Ishikawa (cell line): ENCODE data around the gene PLA2G7.

Experiments
- CEBPB ChIP-seq: IDR thresholded peaks from 2 replicates; pipeline ENCODE4 v1.6.1; 2012
- CREB1 ChIP-seq: IDR thresholded peaks from 2 replicates; pipeline ENCODE4 v1.6.1; 2012; ENCODE audit warnings: low read depth
- EGR1 ChIP-seq: IDR thresholded peaks from 2 replicates; pipeline ENCODE4 v1.6.1; 2012
- EP300 ChIP-seq: IDR thresholded peaks from 2 replicates; pipeline ENCODE4 v1.6.1; 2012; ENCODE audit warnings: borderline replicate concordance
- FOXM1 ChIP-seq: IDR thresholded peaks from 2 replicates; pipeline ENCODE4 v1.6.1; 2012; ENCODE audit warnings: low read depth, borderline replicate concordance
- MAX ChIP-seq: IDR thresholded peaks from 2 replicates; pipeline ENCODE4 v1.6.1; 2012
- NFIC ChIP-seq: IDR thresholded peaks from 2 replicates; pipeline ENCODE4 v1.6.1; 2012
- RAD21 ChIP-seq: IDR thresholded peaks from 2 replicates; pipeline ENCODE4 v1.6.1; 2012; ENCODE audit warnings: low read depth
- REST ChIP-seq: IDR thresholded peaks from 2 replicates; pipeline ENCODE4 v1.6.1; 2012; ENCODE audit warnings: low read depth, mild to moderate bottlenecking
- TAF1 ChIP-seq: IDR thresholded peaks from 2 replicates; pipeline ENCODE4 v1.6.1; 2012; ENCODE audit warnings: low read depth, mild to moderate bottlenecking
- TCF12 ChIP-seq: IDR thresholded peaks from 2 replicates; pipeline ENCODE4 v1.6.1; 2012; ENCODE audit warnings: low read depth
- TEAD4 ChIP-seq: IDR thresholded peaks from 2 replicates; pipeline ENCODE4 v1.6.1; 2012
- USF1 ChIP-seq: IDR thresholded peaks from 2 replicates; pipeline ENCODE4 v1.6.1; 2012
- YY1 ChIP-seq: IDR thresholded peaks from 2 replicates; pipeline ENCODE4 v1.6.1; 2012; ENCODE audit warnings: low read depth
- ZBTB7A ChIP-seq: IDR thresholded peaks from 2 replicates; pipeline ENCODE4 v1.6.1; 2012; ENCODE audit warnings: low read depth

The PLA2G7 gene

DNA sequence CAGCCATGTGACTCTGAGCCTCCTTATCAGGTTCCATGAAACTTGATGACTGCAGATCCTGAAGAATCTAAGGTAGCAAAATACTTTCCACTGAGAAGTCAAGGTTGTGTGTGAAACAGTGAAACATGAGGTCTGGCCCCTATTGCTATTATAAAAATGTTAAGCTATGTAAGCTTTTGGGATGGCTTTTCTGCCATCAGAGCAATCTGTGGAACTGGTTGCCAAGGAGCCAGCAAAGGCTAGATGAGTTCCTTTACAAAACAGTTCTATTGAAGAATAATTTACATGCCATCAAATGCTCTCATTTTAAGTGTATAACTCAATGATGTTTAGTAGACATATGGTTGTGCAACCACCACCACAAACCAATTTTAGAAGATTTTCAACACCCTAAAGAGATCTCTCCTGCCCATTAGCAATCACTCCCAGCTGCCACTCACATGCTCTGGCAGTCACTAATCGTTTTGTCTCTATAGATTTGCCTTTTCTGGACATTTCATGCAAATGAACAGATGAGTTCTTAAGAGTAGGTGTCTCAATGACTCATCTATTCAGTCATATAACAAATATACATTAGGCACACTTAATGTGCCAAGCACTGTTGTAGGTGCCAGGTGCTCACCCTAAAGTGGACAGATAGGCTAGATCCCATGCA lies 38.2 kb upstream of the PLA2G7 start:
- no peak for TF ChIP-seq TEAD4
- TF ChIP-seq TCF12, result no peak
- TF ChIP-seq USF1, result no peak
- TF ChIP-seq NFIC, result no peak
- no peak for TF ChIP-seq RAD21
- no peak for TF ChIP-seq YY1
- no peak for TF ChIP-seq ZBTB7A
- TF ChIP-seq EP300, result no peak
- no peak for TF ChIP-seq MAX
- no peak for TF ChIP-seq TAF1
- no peak for TF ChIP-seq EGR1
- TF ChIP-seq CEBPB, result no peak

GRCh38 chr6:46772762-46773161 lies 37.6 kb upstream of the PLA2G7 start:
- TF ChIP-seq EGR1, result no peak
- TF ChIP-seq TEAD4, result no peak
- TF ChIP-seq YY1, result no peak
- TF ChIP-seq USF1, result no peak
- no peak for TF ChIP-seq CREB1
- TF ChIP-seq FOXM1, result no peak
- no peak for TF ChIP-seq RAD21
- TF ChIP-seq TCF12, result no peak
- no peak for TF ChIP-seq ZBTB7A
- no peak for TF ChIP-seq EP300
- no peak for TF ChIP-seq NFIC
- no peak for TF ChIP-seq REST

DNA sequence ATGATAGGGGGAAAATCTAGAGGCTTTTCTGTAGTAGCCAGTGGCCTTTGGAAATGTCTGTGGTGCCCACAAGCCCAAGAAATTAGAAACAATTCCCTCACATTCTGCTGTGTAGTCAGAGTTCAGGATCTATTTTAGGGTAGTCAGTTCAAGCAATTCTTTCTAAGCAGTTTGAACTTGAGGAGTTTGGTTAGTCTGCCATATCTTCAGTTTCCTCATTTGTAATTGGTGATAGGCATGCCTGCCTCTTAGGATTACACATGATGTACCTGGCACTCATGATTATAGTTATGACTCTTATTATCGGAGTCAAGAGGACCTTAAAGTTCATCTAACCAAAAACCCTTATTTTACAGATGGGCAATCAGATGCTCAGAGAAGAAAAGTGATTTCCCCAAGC lies 36.8 kb upstream of the PLA2G7 start:
- TF ChIP-seq YY1 (no peak), TCF12 (no peak), ZBTB7A (no peak), CREB1 (no peak), EGR1 (no peak)

GRCh38 chr6:46764961-46765360 lies 29.8 kb upstream of the PLA2G7 start:
- TF ChIP-seq MAX, result no peak
- TF ChIP-seq USF1, result no peak
- no peak for TF ChIP-seq TEAD4
- no peak for TF ChIP-seq TCF12
- TF ChIP-seq REST, result no peak
- no peak for TF ChIP-seq FOXM1
- TF ChIP-seq TAF1, result no peak
- TF ChIP-seq CREB1, result no peak
- TF ChIP-seq NFIC, result no peak
- TF ChIP-seq EP300, result no peak
- TF ChIP-seq ZBTB7A, result no peak
- no peak for TF ChIP-seq EGR1
- TF ChIP-seq RAD21, result no peak
- TF ChIP-seq CEBPB, result no peak
- TF ChIP-seq YY1, result no peak

DNA sequence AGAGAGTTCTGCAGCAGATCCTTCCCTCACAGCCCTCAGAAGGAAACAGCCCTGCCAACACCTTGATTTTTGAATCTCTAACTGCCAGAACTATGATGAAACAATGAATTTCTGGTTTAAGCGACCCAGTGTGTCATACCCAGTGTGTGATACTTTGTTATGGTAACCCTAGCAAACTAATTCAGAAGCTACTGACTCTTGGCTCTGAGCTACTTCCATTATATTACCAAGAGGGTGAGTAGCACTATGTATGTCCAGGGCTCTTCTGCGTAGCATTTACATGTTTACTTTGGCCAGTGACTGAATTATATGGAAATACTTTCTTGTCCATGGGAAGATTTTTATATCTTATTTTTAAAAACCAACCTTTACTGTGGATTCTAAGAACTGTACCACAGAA lies 28.3 kb upstream of the PLA2G7 start:
- TF ChIP-seq TCF12, result no peak
- TF ChIP-seq MAX, result no peak
- no peak for TF ChIP-seq CREB1
- no peak for TF ChIP-seq REST
- TF ChIP-seq YY1, result no peak
- no peak for TF ChIP-seq EGR1
- no peak for TF ChIP-seq FOXM1
- no peak for TF ChIP-seq ZBTB7A
- no peak for TF ChIP-seq USF1
- TF ChIP-seq TEAD4, result no peak
- TF ChIP-seq CEBPB, result no peak
- TF ChIP-seq RAD21, result no peak
- TF ChIP-seq EP300, result no peak
- no peak for TF ChIP-seq TAF1
- no peak for TF ChIP-seq NFIC
